Stimulated activated CD8-positive, alpha-beta memory T cell treated with anti-CD3 and anti-CD28 coated beads, Interleukin-15, amount 100 ng/mL, for 4 hours (primary cell): Measurements from ENCODE around the gene PMF1.

ENCODE experiments used
- DNase-seq, 2 donors: peaks; one replicate each; pipeline ENCODE4 v3.0.0-alpha.2; 2020; ENCODE audit warnings: low read depth in 2 of 2

Gene PMF1

DNA sequence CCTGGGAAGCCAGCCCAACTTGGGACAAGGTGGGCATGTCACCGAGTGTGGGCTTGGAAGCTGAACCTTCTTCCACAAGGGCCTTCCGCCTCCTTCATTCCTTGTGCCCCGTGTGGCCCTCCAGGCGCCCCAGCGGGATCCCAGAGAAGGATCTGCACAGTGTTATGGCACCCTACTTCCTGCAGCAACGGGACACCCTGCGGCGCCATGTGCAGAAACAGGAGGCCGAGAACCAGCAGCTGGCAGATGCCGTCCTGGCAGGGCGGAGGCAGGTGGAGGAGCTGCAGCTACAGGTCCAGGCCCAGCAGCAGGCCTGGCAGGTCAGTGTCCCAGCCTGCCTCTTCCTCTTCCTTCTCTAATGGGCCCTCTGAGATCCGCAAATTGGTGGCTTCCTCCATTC lies 23.4 kb downstream of the PMF1 start:
- no peak for DNase-seq

DNA sequence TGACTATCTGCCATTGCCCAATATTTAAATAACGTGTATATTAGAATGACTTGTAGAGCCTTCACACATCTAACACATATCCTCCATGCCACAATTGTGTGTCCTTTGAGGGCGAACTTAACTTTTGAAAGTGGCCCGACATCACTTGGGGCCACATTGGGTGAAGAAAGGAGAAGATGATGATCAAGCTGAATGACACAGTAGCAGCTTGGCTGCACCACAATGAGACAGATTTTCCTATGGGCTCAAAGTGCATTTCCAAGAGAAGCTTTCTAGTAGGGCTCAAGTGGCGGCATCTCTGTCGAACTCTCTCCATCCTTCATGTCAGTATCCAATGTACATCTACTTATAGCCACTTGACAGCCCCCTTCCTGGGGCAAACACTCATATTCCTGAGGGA lies 25.4 kb downstream of the PMF1 start:
- DNase-seq: no peak

DNA sequence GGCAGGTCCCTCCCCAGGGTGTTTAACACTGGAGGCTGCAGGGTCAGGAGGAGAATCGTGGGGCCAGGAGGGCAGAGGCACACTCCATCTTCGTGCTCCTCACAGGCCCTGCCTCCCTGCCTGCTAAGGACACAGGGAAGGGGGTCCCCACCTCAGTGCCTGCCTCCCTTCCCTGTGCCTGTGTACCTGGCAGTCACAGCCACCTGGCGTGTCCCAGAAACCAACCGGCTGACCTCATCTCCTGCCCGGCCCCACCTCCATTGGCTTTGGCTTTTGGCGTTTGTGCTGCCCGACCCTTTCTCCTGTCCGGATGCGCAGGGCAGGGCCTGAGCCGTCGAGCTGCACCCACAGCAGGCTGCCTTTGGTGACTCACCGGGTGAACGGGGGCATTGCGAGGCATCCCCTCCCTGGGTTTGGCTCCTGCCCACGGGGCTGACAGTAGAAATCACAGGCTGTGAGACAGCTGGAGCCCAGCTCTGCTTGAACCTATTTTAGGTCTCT lies 28.6 kb downstream of the PMF1 start:
- DNase-seq: no peak

DNA sequence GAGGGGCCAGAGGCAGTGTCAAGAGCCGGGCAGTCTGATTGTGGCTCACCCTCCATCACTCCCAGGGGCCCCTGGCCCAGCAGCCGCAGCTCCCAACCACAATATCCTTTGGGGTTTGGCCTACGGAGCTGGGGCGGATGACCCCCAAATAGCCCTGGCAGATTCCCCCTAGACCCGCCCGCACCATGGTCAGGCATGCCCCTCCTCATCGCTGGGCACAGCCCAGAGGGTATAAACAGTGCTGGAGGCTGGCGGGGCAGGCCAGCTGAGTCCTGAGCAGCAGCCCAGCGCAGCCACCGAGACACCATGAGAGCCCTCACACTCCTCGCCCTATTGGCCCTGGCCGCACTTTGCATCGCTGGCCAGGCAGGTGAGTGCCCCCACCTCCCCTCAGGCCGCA lies 29.1 kb downstream of the PMF1 start, which contains the start of gene BGLAP:
TSS of gene BGLAP (plus strand) at position 259 of the 400 bp plus-strand sequence. CDS start at position 307, 48 bp downstream.
- no peak for DNase-seq

DNA sequence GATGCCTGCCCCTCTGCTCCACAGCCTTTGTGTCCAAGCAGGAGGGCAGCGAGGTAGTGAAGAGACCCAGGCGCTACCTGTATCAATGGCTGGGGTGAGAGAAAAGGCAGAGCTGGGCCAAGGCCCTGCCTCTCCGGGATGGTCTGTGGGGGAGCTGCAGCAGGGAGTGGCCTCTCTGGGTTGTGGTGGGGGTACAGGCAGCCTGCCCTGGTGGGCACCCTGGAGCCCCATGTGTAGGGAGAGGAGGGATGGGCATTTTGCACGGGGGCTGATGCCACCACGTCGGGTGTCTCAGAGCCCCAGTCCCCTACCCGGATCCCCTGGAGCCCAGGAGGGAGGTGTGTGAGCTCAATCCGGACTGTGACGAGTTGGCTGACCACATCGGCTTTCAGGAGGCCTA lies 29.9 kb downstream of the PMF1 start:
- no peak for DNase-seq

DNA sequence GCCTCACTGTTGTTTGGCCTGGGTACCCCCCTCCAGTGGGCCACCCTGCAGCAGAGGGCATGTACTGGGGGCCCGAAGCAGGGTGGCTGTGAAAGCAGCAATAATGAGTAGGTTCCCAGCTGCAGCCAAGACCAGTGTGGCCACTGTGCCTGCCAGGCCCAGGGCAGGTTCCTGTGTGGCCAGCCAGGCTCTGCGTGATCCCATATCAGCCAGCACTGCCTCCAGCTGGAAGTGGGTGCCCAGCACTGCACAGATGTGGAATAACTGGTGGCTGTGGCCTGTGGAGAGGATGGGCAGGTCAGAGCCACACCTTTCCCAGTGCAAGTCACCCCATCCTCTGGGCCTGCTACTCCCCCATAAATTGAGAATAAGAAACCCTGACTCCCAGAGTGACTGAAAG lies 31.3 kb downstream of the PMF1 start:
- no peak for DNase-seq

DNA sequence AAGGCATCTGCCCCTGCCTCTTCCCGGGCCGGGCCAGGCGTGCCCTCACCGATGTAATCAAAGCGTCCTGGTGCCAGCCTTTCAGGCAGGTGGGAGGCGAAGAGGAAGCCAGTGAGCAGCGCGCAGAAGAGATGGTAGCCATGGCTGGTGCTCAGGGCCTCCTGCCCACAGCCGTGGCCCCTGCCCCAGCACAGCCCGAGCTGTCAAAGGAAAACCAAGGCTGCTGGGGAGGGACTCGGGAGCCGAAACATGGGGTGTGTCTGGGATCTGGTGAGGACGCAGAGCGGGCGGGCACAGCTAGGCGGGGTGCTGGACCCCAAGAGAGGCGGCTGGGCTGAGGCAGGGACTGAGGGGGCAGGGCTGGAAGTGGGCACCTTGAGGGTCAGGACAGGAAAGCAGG lies 31.9 kb downstream of the PMF1 start:
- no peak for DNase-seq

DNA sequence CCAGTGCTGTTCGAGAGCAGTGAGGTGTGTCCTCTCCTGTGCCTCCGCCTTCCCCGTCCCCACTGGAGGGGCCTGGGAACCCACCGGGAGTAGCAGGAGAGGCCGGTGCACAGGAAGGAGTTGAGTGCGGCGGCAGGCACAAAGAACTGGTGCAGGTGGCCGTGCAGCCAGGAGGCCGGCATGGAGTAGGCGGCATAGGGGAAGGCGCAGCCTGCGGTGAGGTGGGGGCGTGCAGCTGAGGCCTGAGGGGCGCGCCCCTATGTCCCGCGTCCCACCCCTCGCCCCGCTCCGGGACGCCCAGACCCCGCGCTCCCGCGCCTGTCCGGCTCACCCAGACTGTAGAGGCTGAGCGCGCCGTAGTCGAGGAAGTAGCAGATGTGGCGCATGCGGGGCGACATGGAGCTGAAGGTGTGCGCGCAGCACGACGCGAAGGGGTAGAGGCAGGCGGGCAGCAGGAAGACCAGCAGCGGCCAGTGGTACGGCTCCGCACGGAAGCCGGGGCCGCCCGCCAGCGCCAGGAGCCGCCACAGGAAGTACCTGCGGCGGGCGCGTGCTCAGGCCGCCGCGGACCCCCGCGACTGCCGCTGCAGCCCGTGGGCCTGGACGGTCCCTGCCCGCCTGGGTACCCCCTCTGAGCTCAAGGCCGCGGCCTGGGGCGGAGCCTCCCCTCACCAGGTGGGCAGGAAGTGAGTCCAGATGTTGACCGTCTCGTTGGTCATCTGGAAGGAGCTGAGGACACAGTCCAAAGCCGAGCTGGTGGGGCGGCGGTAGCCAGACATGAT lies 32.8 kb downstream of the PMF1 start:
- no peak for DNase-seq

DNA sequence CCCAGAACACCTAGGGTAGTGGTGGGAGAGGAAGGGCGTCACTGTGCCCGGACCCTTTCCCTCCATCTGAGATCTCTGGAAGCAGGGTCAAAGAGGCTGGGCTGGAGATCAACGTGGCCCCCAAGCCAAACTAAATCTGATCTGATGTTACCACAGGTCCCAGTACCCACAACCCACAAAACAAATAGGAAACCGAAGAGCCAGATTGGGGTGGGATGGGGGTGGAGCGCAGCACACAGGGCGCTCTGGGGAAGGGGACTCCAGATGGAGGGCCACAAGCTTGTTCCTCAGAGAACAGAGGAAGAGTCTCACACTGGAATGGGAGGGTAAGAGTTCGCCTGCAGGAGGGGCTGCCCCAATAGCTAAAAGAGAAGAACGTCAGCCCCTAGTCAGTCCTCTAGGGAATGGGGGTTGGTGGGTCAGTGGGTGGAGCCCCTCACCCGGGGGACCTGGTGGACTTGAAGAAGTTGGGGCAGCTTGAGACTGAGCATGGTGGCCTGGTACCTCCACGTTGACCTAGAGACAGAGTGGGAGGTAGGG lies 33.5 kb downstream of the PMF1 start:
- DNase-seq: no peak

DNA sequence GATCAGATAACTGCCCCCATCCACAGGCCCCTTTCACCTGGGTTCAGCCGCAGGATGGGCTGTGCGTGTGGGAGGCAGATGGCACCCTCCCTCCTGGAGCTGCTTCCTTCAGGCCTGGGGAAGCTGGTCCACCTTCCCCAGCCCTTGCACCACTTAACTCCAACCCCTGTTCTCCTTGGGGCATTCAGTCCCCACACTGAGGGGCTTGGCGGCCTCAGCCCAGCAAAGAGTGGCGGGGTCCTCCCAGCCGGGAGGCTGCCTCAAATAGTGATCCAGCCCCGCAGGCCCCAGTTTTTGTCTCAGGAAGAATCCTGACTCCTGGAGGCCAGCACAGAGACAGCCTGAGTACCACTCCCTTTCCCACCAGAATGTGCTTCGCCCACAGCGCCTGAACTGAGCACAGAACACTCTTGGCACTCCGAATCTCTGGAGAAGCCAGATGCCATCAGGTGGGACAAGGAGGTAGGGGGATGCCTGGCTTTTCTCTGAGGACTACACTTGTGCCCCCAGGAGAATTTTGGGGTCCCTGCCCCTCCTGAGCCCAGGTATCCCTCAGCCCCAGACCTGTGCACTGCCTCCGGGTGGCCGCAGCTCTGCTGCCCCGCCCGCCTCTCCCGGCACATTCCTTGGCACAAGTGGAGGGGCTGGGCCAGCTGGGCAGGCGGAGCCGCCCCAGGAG lies 34.1 kb downstream of the PMF1 start:
- no peak for DNase-seq

DNA sequence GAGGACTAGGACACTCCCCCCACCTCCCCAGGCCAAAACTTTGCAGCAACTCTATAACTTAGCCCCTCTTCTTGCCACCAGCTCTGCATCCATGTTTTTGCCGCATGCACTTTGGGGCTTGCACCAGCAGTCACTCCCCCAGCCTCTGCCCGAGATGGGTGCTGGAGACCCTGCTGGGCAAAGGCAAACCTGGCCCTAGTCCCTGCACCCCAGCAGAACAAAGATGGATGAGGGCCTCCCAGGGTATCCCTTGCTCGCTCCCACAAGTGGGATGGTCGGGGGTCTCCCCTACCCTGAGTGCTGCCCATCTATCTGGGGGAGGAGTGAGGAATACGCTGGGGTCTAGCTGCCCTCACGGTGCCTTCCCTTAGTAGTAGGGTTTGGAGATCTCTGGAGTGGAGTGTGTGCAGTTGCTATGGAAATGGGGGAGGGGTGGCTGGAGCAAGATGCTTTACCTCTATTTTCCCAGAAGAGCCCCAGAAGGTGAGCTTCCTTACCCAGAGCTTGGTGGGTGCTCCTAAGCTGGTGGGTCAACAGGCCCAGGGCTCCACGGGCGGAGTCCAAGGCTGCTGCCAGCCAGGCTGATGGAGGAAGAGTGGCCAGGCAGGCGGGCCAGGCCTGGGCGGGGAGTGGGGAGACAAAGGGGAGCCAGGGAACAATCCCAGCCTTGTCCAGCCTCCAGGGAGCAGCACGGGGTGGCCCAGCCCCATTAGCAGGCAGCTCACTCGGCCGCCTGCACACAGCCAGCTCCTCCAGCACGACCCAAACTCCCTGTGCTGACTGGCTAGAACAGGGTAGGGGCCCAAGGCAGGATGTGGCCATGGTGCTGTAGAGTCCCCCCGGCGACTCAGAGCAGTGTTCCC lies 34.9 kb downstream of the PMF1 start, which contains the start of gene PAQR6:
TSS of gene PAQR6 (minus strand) at position 597 of the 863 bp plus-strand sequence. CDS start 1,325 bp downstream, outside the sequence.
- no peak for DNase-seq

DNA sequence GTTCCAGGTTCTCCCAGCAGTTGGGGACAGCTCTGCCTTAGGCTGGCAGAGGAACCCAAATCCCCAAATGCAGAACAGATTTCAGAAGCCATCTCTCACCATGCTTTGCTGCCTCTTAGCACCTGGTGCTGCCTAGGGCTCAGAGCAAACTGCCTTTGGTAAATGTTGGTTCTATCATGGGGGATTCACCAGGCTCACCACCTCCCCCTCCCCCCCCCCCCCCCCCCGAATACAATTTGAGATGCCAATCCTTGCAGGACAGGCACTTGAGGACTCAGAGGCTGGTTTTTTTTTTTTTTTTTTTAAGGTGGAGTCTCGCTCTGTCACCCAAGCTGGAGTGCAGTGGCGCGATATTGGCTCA lies 35.5 kb downstream of the PMF1 start:
- DNase-seq: no peak

DNA sequence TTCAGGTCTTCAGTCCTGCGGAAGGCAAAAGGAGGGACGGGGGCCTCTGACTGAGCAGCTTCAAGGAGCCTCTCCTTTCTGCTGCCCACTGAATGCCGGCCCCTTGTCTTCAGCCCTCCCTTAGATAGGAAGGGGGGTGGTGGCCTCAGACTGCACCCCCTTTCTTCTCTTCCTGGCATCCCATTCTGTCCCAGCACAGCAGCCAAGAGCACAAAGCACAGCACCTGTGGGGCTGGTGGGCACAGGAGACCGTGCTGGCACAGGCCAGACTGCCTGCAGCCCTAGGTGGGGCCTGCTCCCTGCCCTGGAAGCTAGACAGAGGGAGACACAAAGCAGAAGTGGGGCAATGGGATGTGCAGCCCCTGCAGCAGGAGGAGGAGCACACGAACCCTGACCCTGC lies 36.8 kb downstream of the PMF1 start:
- no peak for DNase-seq

DNA sequence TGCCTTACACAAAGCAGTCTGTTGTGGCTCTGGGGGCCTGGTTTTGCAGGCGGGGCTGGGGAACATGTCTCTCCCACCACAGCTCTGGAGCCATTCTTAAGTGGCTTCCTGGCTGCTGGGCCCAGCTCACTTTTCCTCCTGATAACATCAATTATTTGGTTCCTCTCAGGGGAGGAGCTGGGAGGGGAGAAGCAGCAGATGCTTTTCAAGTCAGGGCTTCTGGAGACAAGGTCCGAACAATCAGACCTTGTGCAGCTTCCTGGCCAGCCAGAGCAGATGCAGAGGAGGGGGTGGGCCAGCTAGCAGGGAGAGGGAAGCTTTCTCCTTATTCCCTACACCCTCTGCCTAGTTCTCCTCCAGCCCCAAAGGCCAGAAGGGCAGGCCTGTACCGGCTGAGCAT lies 38.7 kb downstream of the PMF1 start:
- DNase-seq: no peak

DNA sequence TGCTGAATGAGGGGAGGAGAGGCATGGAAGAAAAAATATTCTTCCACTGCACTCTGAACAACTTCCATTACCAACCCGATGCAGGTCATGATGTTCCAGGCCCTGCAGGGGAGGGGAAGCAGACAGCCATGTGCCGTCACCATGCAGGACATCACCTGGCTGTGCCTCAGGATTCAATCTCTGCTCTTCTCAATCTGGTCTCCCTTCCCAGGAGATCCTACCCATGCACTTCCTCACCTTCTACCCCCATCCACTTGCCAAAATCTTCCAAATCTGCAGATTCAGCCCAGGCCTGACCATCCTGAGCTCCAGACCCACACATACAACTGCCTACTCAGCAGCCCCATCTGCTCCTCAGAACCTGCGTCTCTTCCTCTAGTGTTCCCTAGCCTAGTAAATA lies 40.8 kb downstream of the PMF1 start:
- no peak for DNase-seq

DNA sequence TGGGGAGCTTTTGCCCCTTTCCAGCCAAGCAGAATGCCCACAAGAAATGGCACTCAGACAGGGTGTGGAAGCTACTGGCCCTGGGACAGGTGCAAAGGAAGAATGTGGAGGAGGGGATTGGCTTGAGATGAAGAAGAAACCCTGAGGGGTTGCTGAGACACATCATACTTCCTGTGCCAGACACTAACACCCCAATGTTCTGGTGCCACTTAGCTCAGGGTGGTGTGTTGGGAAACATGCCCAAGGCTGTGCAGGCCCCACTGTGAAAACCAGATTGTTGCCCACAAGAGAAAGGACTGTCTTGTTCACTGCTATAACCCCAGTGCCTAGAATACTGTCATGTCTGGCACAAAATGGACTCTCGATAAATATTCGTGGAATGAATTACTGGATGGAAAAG lies 44.9 kb downstream of the PMF1 start:
- no peak for DNase-seq

DNA sequence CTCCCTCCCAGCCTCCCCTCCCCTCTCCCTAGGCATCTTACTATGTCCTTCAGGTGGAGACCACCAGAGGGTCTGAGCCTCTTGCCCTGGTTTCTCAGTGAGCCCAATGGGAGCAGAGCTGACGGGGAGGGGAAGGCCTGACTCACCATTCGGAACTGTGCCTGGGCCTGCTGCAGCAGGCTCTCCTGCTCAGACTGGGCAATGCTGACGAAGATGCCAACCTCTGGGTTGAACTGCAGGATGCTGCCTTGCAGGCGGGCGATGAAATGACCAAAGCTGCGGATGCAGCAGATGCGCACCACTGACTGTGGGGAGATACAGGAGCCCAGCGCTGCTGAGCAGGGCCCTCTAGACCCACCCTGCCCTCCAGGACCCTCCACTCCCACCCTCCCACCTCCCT lies 46.1 kb downstream of the PMF1 start:
- DNase-seq: no peak

DNA sequence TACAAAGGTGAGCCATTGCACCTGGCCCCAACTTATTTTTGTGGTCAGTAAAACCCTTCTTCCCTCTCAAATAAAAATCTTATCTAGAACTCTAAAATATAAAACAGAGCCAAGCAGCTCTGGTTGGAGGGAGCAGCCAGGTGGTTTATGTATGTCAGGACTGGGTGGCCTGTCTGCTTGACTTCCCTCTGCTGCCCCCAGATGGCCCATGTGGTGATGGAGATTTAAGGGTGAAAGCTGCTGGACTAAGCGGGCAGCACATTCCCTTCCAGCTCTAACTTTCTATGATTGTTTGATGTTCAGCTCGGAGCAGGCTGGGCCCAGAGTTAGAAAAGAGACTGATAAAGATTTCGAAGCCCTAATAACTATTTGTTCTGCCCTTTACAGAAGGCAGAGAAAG lies 47.0 kb downstream of the PMF1 start:
- DNase-seq: no peak

DNA sequence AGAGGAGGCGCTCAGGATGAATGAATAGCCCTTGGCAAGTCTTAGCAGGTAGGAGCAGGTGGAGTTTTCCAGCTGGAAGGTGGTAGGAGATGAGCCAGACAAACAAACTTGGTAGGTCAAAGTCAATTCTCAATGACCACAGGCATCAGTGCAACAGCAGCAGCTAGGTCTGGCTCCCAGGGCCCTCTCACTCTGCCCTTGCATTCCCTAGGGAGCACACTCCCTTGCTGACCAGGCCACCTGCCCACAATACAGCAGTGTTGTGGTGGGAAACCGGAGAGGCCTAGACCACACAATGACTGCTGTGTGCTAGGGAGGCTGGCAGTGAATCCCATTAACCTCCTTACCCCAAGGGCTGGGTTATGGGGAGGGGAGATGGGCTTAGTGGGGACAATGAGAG lies 48.1 kb downstream of the PMF1 start:
- no peak for DNase-seq

DNA sequence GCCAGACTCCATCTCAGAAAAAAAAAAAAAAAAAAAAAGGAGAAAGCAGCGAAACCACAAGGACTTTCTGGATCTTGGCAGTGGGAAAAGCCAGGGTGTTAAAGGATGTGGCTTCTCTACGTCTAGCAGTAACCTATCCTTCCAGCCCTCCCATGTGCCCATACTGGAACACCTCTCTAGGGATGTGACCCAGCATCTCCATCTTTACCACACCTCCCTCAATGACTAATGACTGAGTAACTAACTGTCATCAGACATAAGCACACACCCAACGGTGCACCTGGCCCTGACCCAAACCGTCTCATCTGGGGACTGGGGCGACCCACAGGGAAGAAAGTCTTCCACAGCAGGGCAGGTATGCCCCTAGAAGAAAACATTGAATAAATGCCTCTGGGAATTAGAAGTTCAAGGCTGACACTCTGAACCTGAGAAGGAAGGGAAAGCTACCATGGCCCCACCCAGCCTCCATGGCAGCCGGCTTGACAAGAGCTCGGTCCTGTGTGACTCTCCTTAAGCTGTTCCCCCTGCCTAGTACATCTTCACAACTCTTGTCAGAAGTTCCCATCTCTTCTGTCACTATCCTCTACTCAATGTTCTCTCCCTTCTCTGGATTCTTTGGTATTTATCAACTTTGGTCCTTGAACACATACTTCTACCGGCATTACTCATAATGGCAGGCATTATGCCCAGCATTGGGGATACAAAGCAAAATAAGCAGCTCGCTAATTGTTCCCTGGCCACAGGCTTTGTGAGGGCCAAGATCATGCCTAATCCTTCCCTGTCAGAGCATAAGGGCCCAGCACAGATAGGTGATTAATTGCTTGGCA lies 49.9 kb downstream of the PMF1 start:
- no peak for DNase-seq

DNA sequence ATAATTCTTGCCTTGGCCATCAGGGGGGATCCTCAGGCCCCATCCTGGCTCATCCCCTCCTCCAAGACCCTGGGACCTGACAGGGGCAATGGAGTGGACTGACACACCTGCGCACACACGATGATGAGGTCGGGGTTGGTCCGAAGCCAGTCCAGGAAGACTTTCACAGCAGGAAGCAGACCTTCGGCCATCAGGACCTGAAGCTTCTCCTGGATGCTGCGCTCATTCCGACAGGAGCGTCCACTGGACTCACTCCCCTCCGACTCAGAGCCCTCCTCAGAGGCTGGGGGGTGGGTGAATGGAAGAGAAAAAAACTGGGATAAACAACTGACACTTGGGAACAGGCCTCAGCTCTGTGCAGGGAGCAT lies 50.5 kb downstream of the PMF1 start:
- no peak for DNase-seq
